GM20000 (cell line): Measurements from ENCODE around the gene PTPRE.

Experiments
- DNase-seq: peaks from one replicate; pipeline ENCODE4 v3.0.0; 2012; ENCODE audit warnings: low spot score
- TF ChIP-seq, protein P1 (sequence below): IDR thresholded peaks from 2 replicates; pipeline ENCODE4 v1.5.1; 2012; ENCODE audit warnings: mild to moderate bottlenecking, control low read depth; ENCODE audit errors: extremely low read depth, missing control alignments

PTPRE gene

DNA sequence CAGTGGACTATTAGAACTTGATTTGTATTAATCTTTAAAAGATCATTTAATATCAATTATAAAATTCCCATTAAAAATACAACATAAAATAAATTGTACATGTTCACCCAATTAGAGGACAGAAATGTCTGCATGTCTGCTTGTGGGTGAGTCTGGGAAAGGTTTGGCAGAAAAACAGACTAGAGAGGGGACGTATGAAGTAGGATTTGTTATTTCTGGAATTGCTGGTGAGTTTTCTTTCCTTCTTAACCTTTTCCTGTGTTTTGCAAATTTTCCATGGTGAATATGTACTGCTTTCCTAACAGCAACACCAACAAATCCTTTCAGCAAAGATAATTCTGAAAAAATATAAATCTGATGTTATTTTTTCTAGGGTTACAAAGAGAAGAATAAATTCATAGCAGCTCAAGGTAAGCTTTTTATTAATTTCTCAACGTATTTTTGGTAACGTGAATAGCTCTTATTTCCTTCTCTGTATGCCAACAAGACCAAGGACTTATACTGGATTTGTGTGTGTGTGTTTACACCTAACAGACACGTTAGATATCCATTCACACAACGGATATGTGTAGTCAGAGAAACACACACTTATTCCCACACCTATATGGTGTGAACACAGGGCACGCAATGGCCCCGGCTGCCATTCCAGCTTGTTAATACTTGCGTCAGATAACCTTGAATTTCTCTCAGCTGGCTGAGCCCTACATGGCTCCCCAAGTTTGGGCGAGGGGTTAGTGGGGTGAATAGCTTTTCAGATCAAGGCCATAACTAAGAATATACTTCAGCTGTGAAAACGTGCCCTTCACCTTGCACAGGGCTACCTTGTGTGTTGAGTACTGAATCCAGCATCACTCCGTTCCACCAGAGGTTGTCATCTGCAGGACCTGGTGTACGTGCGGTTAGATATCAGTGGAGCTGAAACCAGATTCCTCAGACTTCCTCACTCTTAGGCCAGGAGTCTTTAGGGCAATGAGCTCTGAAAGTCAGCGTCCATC lies 154.7 kb downstream of the PTPRE start:
- DNase-seq = no peak
- TF ChIP-seq, protein P1, sequence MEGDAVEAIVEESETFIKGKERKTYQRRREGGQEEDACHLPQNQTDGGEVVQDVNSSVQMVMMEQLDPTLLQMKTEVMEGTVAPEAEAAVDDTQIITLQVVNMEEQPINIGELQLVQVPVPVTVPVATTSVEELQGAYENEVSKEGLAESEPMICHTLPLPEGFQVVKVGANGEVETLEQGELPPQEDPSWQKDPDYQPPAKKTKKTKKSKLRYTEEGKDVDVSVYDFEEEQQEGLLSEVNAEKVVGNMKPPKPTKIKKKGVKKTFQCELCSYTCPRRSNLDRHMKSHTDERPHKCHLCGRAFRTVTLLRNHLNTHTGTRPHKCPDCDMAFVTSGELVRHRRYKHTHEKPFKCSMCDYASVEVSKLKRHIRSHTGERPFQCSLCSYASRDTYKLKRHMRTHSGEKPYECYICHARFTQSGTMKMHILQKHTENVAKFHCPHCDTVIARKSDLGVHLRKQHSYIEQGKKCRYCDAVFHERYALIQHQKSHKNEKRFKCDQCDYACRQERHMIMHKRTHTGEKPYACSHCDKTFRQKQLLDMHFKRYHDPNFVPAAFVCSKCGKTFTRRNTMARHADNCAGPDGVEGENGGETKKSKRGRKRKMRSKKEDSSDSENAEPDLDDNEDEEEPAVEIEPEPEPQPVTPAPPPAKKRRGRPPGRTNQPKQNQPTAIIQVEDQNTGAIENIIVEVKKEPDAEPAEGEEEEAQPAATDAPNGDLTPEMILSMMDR = no peak

DNA sequence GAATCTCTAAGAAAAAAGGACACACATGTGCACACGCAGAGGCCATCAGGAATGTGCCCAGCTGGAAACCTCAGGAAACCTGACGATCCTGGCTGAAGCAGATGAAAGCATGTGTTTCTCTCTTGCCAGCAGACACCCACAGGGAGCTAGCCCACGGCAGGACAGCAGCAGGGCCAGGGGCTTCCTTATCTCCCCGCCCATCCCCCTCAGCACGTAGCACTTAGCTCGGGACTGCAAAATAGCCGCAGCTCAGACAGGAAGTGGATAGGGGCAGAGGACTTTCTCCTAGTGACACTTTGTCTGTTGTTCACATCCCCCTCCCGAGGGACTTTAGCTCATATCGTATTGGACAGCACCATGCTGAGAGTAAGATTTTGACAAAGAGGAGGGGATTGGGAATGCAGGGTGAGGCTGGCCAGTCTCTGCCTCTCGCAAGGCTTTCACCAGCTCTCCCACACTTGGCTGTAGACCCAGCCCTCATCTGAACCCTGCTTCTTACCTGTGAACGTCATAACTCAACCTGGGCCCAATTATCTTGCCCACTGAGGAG lies 155.5 kb downstream of the PTPRE start:
- no peak for DNase-seq
- TF ChIP-seq, protein P1 = no peak

DNA sequence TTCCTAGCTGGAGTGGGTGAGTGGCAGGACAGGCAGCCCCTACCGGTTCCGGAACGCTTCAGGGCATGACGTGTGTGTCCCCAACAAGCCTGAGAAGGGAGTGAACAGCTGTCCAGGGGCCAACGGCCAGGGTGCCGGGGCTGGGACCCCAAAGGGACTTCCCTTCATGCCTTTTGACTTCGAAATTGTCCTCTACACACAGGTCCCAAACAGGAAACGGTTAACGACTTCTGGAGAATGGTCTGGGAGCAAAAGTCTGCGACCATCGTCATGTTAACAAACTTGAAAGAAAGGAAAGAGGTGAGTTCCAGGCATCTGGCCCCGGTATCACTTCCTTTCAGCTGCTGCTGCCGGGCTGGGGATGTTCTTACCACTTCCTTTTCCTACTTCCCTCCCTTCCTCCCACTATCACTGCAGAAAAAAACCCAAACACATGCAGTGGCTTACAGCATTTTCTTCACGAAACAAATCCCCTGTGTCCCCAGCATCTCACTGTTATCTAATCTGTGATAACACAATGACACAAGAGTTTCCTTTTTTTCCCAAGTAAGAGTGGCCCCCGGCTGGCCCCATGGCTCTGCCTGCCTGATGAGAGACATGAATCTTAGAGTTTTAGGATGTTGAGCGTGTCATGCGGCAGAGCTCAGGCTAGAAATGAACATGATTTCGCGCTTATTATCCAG lies 156.1 kb downstream of the PTPRE start:
- peak; percentile 39 for DNase-seq
- TF ChIP-seq, protein P1 = no peak

DNA sequence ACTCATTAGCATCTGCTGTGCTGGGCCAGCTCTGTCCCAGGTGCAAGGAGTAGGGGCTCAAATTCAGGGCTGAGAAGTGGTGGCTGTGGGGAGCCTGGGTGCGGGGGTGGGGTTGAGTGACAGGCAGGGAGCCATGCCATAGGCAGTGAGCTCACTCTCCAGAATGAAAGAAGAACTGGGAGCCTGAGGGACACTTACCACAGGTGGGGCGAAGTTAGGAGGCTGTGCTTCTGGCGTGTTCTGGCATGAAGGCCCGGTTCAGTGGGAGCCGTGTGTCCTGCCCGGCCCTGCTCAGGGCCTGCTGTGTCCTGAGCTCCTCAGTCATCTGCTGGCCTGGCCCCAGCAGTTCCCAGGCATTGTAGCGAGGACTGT lies 156.8 kb downstream of the PTPRE start:
- DNase-seq = peak; percentile 51

DNA sequence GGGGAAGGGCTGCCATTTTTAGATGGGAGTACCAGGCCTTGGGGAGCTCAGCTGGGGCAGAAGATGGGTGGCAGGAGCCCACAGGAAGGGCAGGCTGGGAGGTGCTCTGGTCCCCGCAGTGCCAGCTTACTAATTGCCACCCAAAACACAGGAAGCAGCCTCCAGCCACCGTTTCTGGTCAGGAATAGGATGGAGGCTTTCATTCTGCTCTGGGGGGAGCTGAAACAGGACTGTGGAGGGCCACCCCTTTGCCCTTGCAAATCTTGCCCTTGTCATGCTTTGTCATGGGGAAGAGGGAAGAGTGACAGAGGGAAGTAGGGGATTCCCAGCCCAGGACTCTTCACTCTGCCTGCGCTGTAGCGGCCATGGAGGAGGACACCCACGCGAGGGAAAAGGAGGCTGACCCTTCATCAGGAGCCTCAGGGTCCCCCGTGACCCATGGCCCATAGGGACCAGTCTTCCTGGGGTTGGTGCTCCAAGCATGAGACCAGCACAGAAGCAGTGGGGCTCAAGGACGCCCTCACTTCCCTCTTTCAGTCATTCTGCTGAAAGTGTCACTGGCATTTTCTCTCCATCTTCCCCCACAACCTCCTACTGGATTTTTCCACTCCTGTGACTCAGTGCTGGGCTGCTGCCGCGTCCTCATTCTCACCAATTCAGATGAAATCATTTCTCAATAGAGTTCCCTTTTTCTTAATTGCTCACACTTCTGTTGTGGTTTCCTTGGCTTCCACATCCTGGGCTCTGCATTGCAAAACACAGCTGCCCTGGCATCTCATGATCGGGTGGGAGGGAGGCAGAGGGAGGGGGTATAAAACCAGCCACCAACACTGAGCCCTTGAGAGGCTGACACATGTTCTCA lies 157.4 kb downstream of the PTPRE start:
- peak; percentile 29 for DNase-seq
- TF ChIP-seq, protein P1 = no peak

More for the DNA sequence above, 156.8 kb downstream of the PTPRE start:
- TF ChIP-seq, protein P1 = no peak

DNA sequence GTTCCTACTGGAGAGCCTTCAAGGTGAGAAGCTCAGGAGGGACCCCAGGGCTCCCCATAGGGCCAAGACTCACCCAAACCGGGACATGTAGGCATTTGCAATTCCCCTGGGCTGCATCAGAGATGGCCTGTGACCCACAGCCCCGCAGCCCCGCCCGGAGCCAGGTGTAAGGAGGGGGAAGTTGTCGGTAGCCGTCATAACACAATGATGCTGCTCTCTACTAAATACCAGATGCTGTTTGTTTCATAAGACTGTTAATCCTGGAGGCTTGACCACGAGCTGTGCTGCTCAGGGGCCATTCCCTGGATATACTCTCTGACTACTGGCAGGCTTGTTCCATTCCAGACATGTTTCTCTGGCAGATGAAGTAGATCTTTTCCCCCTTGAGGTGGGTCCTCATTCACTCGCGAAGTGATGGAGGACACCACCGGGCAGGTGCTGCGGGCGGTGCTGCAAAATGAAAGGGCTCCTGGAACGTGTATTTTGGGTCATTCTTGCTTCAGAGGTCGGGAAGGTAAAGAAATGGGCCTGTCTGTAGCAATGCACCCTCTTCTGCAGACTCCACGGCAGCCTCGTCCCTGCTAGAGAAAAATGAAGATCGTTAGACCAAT lies 158.2 kb downstream of the PTPRE start:
- no peak for DNase-seq
- TF ChIP-seq, protein P1 = no peak
